Neuronal stem cell (in vitro differentiated cells): ENCODE data around the gene HS3ST4.

Experiments
- DNase-seq: peaks from one replicate; pipeline ENCODE4 v3.0.0-alpha.2; 2013; ENCODE audit warnings: low spot score
- H2AFZ ChIP-seq: one replicate; pipeline ENCODE4 v1.6.1; 2013; ENCODE audit warnings: mild to moderate bottlenecking, low read length, inconsistent platforms
- H2AK5ac ChIP-seq: 2 replicates; pipeline ENCODE4 v1.6.1; 2013; ENCODE audit warnings: low read depth, mild to moderate bottlenecking, inconsistent platforms, low read length, moderate library complexity, mixed read lengths
- H2BK120ac ChIP-seq: 2 replicates; pipeline ENCODE4 v1.6.1; 2013; ENCODE audit warnings: low read depth, mild to moderate bottlenecking, inconsistent platforms, low read length, moderate library complexity, mixed read lengths
- H2BK12ac ChIP-seq: one replicate; pipeline ENCODE4 v1.6.1; 2013; ENCODE audit warnings: low read length, inconsistent platforms
- H2BK15ac ChIP-seq: 2 replicates; pipeline ENCODE4 v1.6.1; 2013; ENCODE audit warnings: mild to moderate bottlenecking, low read length, inconsistent platforms, mixed read lengths
- H2BK5ac ChIP-seq: one replicate; pipeline ENCODE4 v1.6.1; 2013; ENCODE audit warnings: inconsistent platforms, mild to moderate bottlenecking, low read length, moderate library complexity
- H3K14ac ChIP-seq: one replicate; pipeline ENCODE4 v1.6.1; 2013; ENCODE audit warnings: low read length, inconsistent platforms
- H3K18ac ChIP-seq: 2 replicates; pipeline ENCODE4 v1.6.1; 2013; ENCODE audit warnings: low read length, inconsistent platforms
- H3K23ac ChIP-seq: 2 replicates; pipeline ENCODE4 v1.6.1; 2013; ENCODE audit warnings: low read depth, mild to moderate bottlenecking, mixed read lengths, low read length, inconsistent platforms; ENCODE audit not compliant: poor library complexity
- H3K27ac ChIP-seq: replicated peaks from 3 replicates; pipeline ENCODE4 v1.5.1; 2013; ENCODE audit warnings: low read length, inconsistent platforms
- H3K27me3 ChIP-seq, 3 experiments: 2 replicates each; pipeline ENCODE4 v1.6.1; 2013; ENCODE audit warnings: low read length in 3 of 3, mild to moderate bottlenecking in 2 of 3, inconsistent platforms in 1 of 3, low read depth in 1 of 3, mixed read lengths in 1 of 3, moderate library complexity in 1 of 3; ENCODE audit not compliant: control insufficient read depth in 3 of 3, insufficient read depth in 3 of 3
- H3K36me3 ChIP-seq, 2 donors: replicated peaks in 1 of 2; 2 replicates each; pipeline ENCODE4 v1.6.1; 2013; ENCODE audit warnings: low read length in 2 of 2; ENCODE audit not compliant: control insufficient read depth in 2 of 2, insufficient read depth in 2 of 2
- H3K4ac ChIP-seq: 2 replicates; pipeline ENCODE4 v1.6.1; 2013; ENCODE audit warnings: inconsistent platforms, mild to moderate bottlenecking, low read length, moderate library complexity
- H3K4me1 ChIP-seq, 2 donors: 1 replicate in 1 of 2; 2 replicates in 1 of 2; pipeline ENCODE4 v1.6.1; 2013; ENCODE audit warnings: low read length in 2 of 2, low read depth in 1 of 2; ENCODE audit not compliant: control insufficient read depth in 2 of 2, insufficient read depth in 1 of 2
- H3K4me2 ChIP-seq: one replicate; pipeline ENCODE4 v1.6.1; 2013; ENCODE audit warnings: mild to moderate bottlenecking, low read length, inconsistent platforms; ENCODE audit not compliant: insufficient read depth, poor library complexity, severe bottlenecking
- H3K4me3 ChIP-seq, 2 donors: 2 replicates each; pipeline ENCODE4 v1.5.1; 2013; ENCODE audit warnings: low read length in 2 of 2, mild to moderate bottlenecking in 2 of 2, inconsistent platforms in 1 of 2, moderate library complexity in 1 of 2
- H3K79me1 ChIP-seq: one replicate; pipeline ENCODE4 v1.6.1; 2013; ENCODE audit warnings: low read depth, mild to moderate bottlenecking, inconsistent platforms, low read length, moderate library complexity
- H3K9ac ChIP-seq: one replicate; pipeline ENCODE4 v1.6.1; 2013; ENCODE audit warnings: mild to moderate bottlenecking, low read depth, low read length, inconsistent platforms; ENCODE audit not compliant: poor library complexity
- H3K9me3 ChIP-seq, 2 donors: replicated peaks in 1 of 2; 2 replicates each; pipeline versions ENCODE3 to v1.6.1; 2013; ENCODE audit warnings: low read length in 2 of 2, mild to moderate bottlenecking in 2 of 2, inconsistent platforms in 1 of 2, low read depth in 1 of 2, mixed read lengths in 1 of 2, moderate library complexity in 1 of 2; ENCODE audit not compliant: control insufficient read depth in 2 of 2, insufficient read depth in 1 of 2
- H4K8ac ChIP-seq: one replicate; pipeline ENCODE4 v1.6.1; 2013; ENCODE audit warnings: low read depth, mild to moderate bottlenecking, inconsistent platforms, low read length, moderate library complexity
- H4K91ac ChIP-seq: one replicate; pipeline ENCODE4 v1.6.1; 2013; ENCODE audit warnings: low read length, low read depth, mild to moderate bottlenecking, inconsistent platforms; ENCODE audit not compliant: poor library complexity
- WGBS, 2 donors: extraction: QIAGEN DNeasy Blood & Tissue Kit; methylation state at CpG; one replicate each; pipeline ENCODE4 v1.1.7; 2013; ENCODE audit warnings: missing lambda C conversion rate in 2 of 2, mixed read lengths in 1 of 2; ENCODE audit not compliant: insufficient read length in 2 of 2, insufficient replicate concordance in 1 of 2; ENCODE audit errors: extremely low coverage in 2 of 2; 5-methylcytosine and 5-hydroxymethylcytosine counted together

The HS3ST4 gene

GRCh38 chr16:26058326-26058725 lies 366.6 kb downstream of the HS3ST4 start:
- no peak for DNase-seq
- no CpG with 5 or more reads among the region's 3 CpGs for WGBS, 2 donors
- no peak overlapping the region for H4K8ac ChIP-seq

GRCh38 chr16:26070302-26071100 lies 378.7 kb downstream of the HS3ST4 start:
- H3K23ac ChIP-seq = no peak overlapping the region
- H3K4me2 ChIP-seq = no peak overlapping the region
- H4K91ac ChIP-seq = no peak overlapping the region
- H3K36me3 ChIP-seq = no peaks in the 10 kb centered on the region
- H3K4me3 ChIP-seq = no peak overlapping the region
- no peaks in the 10 kb centered on the region for H3K27me3 ChIP-seq
- no peak overlapping the region for H3K27ac ChIP-seq
- H4K8ac ChIP-seq = no peak overlapping the region
- H2BK5ac ChIP-seq = no peak overlapping the region
- no peak overlapping the region for H3K14ac ChIP-seq
- H3K4ac ChIP-seq = no peak overlapping the region
- H3K79me1 ChIP-seq = no peaks in the 10 kb centered on the region
- no peak overlapping the region for H2AFZ ChIP-seq
- H2BK12ac ChIP-seq = no peak overlapping the region
- no peaks in the 10 kb centered on the region for H3K9me3 ChIP-seq
- no peak overlapping the region for H2AK5ac ChIP-seq
- no CpG with 5 or more reads among the region's 5 CpGs for WGBS, 2 donors
- no peak overlapping the region for H2BK120ac ChIP-seq
- DNase-seq = peak; percentile 37
- H2BK15ac ChIP-seq = no peak overlapping the region
- H3K9ac ChIP-seq = no peak overlapping the region
- H3K18ac ChIP-seq = no peak overlapping the region
- peaks cover 3 to 13% of the 10 kb centered on the region in 2 donors for H3K4me1 ChIP-seq

More at GRCh38 chr16:26058326-26058725, 366.6 kb downstream of the HS3ST4 start:
- Histone ChIP-seq H3K36me3 (no peaks in the 10 kb centered on the region), H3K4me1 (peaks cover 0 to 5% of the 10 kb centered on the region in 2 donors), H3K27me3 (no peaks in the 10 kb centered on the region), H3K23ac (no peak overlapping the region), H2BK12ac (no peak overlapping the region), H3K9me3 (no peaks in the 10 kb centered on the region), H2BK120ac (no peak overlapping the region), H2AK5ac (no peak overlapping the region), H3K79me1 (no peaks in the 10 kb centered on the region), H2AFZ (no peak overlapping the region), H3K4me2 (no peak overlapping the region), H3K27ac (no peak overlapping the region), H3K9ac (no peak overlapping the region), H2BK5ac (no peak overlapping the region), H3K18ac (no peak overlapping the region), H3K14ac (no peak overlapping the region), H3K4me3 (no peak overlapping the region), H3K4ac (no peak overlapping the region), H4K91ac (no peak overlapping the region), H2BK15ac (no peak overlapping the region)

GRCh38 chr16:26071101-26071866 lies 379.5 kb downstream of the HS3ST4 start:
- Histone ChIP-seq H3K23ac (no peak overlapping the region), H3K9ac (no peak overlapping the region), H2BK12ac (no peak overlapping the region), H3K4me1 (peaks cover 3 to 13% of the 10 kb centered on the region in 2 donors), H3K14ac (no peak overlapping the region), H2AFZ (peak overlapping the region; percentile 5), H2BK5ac (no peak overlapping the region), H3K4ac (no peak overlapping the region), H2BK120ac (no peak overlapping the region), H3K79me1 (no peaks in the 10 kb centered on the region), H2BK15ac (no peak overlapping the region), H3K4me2 (no peak overlapping the region), H3K9me3 (no peaks in the 10 kb centered on the region), H3K18ac (no peak overlapping the region), H4K91ac (no peak overlapping the region), H3K4me3 (no peak overlapping the region), H2AK5ac (no peak overlapping the region), H3K27ac (no peak overlapping the region), H4K8ac (no peak overlapping the region), H3K27me3 (no peaks in the 10 kb centered on the region), H3K36me3 (no peaks in the 10 kb centered on the region)
- no peak for DNase-seq
- no CpG with 5 or more reads among the region's 9 CpGs for WGBS, 2 donors

- H3K9me3 ChIP-seq = peaks cover 0 to 4% of the 10 kb centered on the region in 2 donors
- DNase-seq = no peak
- no peak overlapping the region for H3K23ac ChIP-seq
- H4K91ac ChIP-seq = no peak overlapping the region
- no peak overlapping the region for H3K14ac ChIP-seq
- H3K4me3 ChIP-seq = no peak overlapping the region
- no peak overlapping the region for H2AK5ac ChIP-seq
- no peak overlapping the region for H3K18ac ChIP-seq
- no peak overlapping the region for H3K4me2 ChIP-seq
- H3K27me3 ChIP-seq = no peaks in the 10 kb centered on the region
- H3K27ac ChIP-seq = no peak overlapping the region
- H2AFZ ChIP-seq = peak overlapping the region; percentile 53
- H3K36me3 ChIP-seq = no peaks in the 10 kb centered on the region
- no peak overlapping the region for H2BK5ac ChIP-seq
- H3K9ac ChIP-seq = no peak overlapping the region
- H2BK120ac ChIP-seq = no peak overlapping the region
- H2BK15ac ChIP-seq = no peak overlapping the region
- no CpG with 5 or more reads among the region's 10 CpGs for WGBS, 2 donors
- no peaks in the 10 kb centered on the region for H3K79me1 ChIP-seq
- no peak overlapping the region for H4K8ac ChIP-seq
- peaks cover 0 to 5% of the 10 kb centered on the region in 2 donors for H3K4me1 ChIP-seq
- no peak overlapping the region for H2BK12ac ChIP-seq
- H3K4ac ChIP-seq = no peak overlapping the region
Measured at GRCh38 chr16:26078716-26079355, 387.1 kb downstream of the HS3ST4 start.
